ENCODE data around the gene CLCN4.

- TF ChIP-seq CTCF (IDR thresholded peaks at IDR 0.05) = peak; percentile 95 to 100 (median 100)
- no peak for TF ChIP-seq POLR2A (IDR thresholded peaks at IDR 0.05)
- TF ChIP-seq POLR2AphosphoS5 (IDR thresholded peaks at IDR 0.05) = peak; percentile 95 to 97 (median 96)
Observed at GRCh38 chrX:10119399-10119990, 37.3 kb upstream of the CLCN4 start.

Measured in stomach (tissue), 4 donors.